HepG2 (cell line): Measurements from ENCODE around the gene CCSER2. TPM values are rescaled to one million over a fixed set of nuclear protein-coding genes. Genes with fewer than 3 reads are reported as not detected.

Source experiments
- BHLHE40 ChIP-seq: IDR thresholded peaks from 2 replicates; pipeline ENCODE4 v1.6.1; 2011; ENCODE audit warnings: low read length, improper control_type of control experiment
- IKZF5 ChIP-seq: IDR thresholded peaks from 2 replicates; pipeline ENCODE4 v1.6.1; 2018; ENCODE audit warnings: missing genetic modification reagents, mild to moderate bottlenecking, missing compliant biosample characterization
- MAF1 ChIP-seq: sonication (generic); formaldehyde crosslinking; IDR thresholded peaks from 2 replicates; pipeline ENCODE4 v1.5.0; 2020; ENCODE audit warnings: missing genetic modification reagents, borderline replicate concordance
- MTA3 ChIP-seq: sonication (generic); formaldehyde crosslinking; IDR thresholded peaks from 2 replicates; pipeline ENCODE4 v1.4.0; 2020; ENCODE audit warnings: missing genetic modification reagents
- PRDM15 ChIP-seq: sonication (generic); formaldehyde crosslinking; IDR thresholded peaks from 2 replicates; pipeline ENCODE4 v1.4.0; 2020; ENCODE audit warnings: missing genetic modification reagents
- SIX4 ChIP-seq: sonication (generic); formaldehyde crosslinking; IDR thresholded peaks from 2 replicates; pipeline ENCODE4 v1.4.0; 2020; ENCODE audit warnings: missing genetic modification reagents
- TGIF2 ChIP-seq: IDR thresholded peaks from 2 replicates; pipeline ENCODE4 v1.6.1; 2016; ENCODE audit warnings: control low read depth, missing compliant biosample characterization
- TP53 ChIP-seq: sonication (generic); formaldehyde crosslinking; conservative IDR thresholded peaks from 2 replicates; pipeline ENCODE4 v1.4.0; 2020; ENCODE audit warnings: missing genetic modification reagents
- ZFP90 ChIP-seq: sonication (generic); formaldehyde crosslinking; IDR thresholded peaks from 2 replicates; pipeline ENCODE4 v1.8.0; 2022; ENCODE audit warnings: missing genetic modification reagents, mild to moderate bottlenecking, inconsistent platforms, borderline replicate concordance
- ZMYM3 ChIP-seq: sonication (generic); formaldehyde crosslinking; IDR thresholded peaks from 2 replicates; pipeline ENCODE4 v1.5.1; 2020; ENCODE audit warnings: mild to moderate bottlenecking, missing genetic modification reagents
- ZNF160 ChIP-seq: sonication (generic); formaldehyde crosslinking; IDR thresholded peaks from 2 replicates; pipeline ENCODE4 v1.8.0; 2022; ENCODE audit warnings: mild to moderate bottlenecking, inconsistent platforms, missing genetic modification reagents
- ZNF205 ChIP-seq: IDR thresholded peaks from 2 replicates; pipeline ENCODE4 v1.6.1; 2018; ENCODE audit warnings: missing biosample characterization, missing genetic modification reagents
- ZNF609 ChIP-seq: sonication (generic); formaldehyde crosslinking; IDR thresholded peaks from 2 replicates; pipeline ENCODE4 v1.4.0; 2020; ENCODE audit warnings: mild to moderate bottlenecking, missing genetic modification reagents, borderline replicate concordance
- ZNF644 ChIP-seq: IDR thresholded peaks from 2 replicates; pipeline ENCODE4 v1.6.1; 2016; ENCODE audit warnings: low read depth
- polyA plus RNA-seq, 8 experiments: library from polyadenylated mRNA; depleted of rRNA in 3 of 8; stranded (reverse) in 7 of 8; unstranded in 1 of 8; fragments of >200 nt; fragmentation: Illumina TruSeq in 4 of 8; extraction: Trizol in 4 of 8; gene quantifications; 2 replicates each; pipeline versions ENCODE4 v1.2.1 to v1.2.3, GENCODE V29; 2011 to 2016; ENCODE audit warnings: low read depth in 4 of 8, missing spikeins in 1 of 8, mixed read lengths in 1 of 8; ENCODE audit not compliant: insufficient read depth in 1 of 8
- total RNA-seq, 5 experiments: library from RNA; depleted of rRNA; stranded (reverse); fragments of >200 nt; fragmentation: Illumina TruSeq; extraction: Trizol; gene quantifications; 2 replicates each; pipeline ENCODE4 v1.2.3, GENCODE V29; 2016; ENCODE audit warnings: low read depth in 1 of 5
- TF ChIP-seq, protein P1 (sequence below): sonication (generic); formaldehyde crosslinking; IDR thresholded peaks from 2 replicates; pipeline ENCODE4 v1.5.1; 2020; ENCODE audit warnings: mild to moderate bottlenecking, missing genetic modification reagents, moderate library complexity

Gene CCSER2
- total and polyA plus RNA-seq, 2 of the 13 experiments (the other 11 are each of a cell fraction or from before 2014, with no cell fraction given): 13.3 to 17.2 TPM

DNA sequence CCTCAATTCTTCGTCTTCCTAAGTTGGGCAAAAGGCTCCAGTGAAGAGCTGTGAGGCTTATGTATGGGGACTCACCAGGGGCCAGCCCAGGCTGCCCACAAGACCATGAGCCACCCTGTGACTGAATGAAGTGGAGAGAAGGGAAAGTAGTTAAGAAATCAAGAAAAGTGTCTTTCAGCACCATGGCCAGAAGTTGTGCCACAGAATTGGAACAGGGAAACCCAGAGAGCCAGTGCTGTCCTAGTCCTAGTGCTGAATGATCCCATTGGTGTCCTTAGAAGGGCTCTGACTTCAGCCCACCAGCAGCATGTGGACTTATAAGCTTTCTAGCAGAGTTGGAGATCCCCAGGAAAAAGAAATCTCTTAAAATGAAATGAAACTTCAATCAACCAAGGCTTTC, 37.0 kb upstream of the CCSER2 start (continued):
- TF ChIP-seq ZNF609 (CRISPR knock-in tag): no peak
- no peak for TF ChIP-seq ZFP90 (CRISPR knock-in tag)
- TF ChIP-seq ZMYM3: no peak
- 0 out of 2 replicates have a peak, but pooled peaks have one; percentile 41 for TF ChIP-seq TP53 (CRISPR knock-in tag)
- peak; percentile 53; the same call in 1 of the 2 replicates for TF ChIP-seq SIX4
- no peak for TF ChIP-seq BHLHE40
- TF ChIP-seq, protein P1, sequence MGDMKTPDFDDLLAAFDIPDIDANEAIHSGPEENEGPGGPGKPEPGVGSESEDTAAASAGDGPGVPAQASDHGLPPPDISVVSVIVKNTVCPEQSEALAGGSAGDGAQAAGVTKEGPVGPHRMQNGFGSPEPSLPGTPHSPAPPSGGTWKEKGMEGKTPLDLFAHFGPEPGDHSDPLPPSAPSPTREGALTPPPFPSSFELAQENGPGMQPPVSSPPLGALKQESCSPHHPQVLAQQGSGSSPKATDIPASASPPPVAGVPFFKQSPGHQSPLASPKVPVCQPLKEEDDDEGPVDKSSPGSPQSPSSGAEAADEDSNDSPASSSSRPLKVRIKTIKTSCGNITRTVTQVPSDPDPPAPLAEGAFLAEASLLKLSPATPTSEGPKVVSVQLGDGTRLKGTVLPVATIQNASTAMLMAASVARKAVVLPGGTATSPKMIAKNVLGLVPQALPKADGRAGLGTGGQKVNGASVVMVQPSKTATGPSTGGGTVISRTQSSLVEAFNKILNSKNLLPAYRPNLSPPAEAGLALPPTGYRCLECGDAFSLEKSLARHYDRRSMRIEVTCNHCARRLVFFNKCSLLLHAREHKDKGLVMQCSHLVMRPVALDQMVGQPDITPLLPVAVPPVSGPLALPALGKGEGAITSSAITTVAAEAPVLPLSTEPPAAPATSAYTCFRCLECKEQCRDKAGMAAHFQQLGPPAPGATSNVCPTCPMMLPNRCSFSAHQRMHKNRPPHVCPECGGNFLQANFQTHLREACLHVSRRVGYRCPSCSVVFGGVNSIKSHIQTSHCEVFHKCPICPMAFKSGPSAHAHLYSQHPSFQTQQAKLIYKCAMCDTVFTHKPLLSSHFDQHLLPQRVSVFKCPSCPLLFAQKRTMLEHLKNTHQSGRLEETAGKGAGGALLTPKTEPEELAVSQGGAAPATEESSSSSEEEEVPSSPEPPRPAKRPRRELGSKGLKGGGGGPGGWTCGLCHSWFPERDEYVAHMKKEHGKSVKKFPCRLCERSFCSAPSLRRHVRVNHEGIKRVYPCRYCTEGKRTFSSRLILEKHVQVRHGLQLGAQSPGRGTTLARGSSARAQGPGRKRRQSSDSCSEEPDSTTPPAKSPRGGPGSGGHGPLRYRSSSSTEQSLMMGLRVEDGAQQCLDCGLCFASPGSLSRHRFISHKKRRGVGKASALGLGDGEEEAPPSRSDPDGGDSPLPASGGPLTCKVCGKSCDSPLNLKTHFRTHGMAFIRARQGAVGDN (CRISPR knock-in tag): no peak
- peak; percentile 85; the same call in 1 of the 2 replicates for TF ChIP-seq TGIF2 (CRISPR knock-in tag)
- TF ChIP-seq ZNF205 (CRISPR knock-in tag): peak; percentile 79; the same call in 1 of the 2 replicates
- TF ChIP-seq ZNF644 (CRISPR knock-in tag): 0 out of 2 replicates have a peak, but pooled peaks have one; percentile 44
- no peak for TF ChIP-seq MTA3 (CRISPR knock-in tag)
- peak; percentile 24; the same call in 1 of the 2 replicates for TF ChIP-seq PRDM15 (CRISPR knock-in tag)
- TF ChIP-seq IKZF5 (CRISPR knock-in tag): peak; percentile 65; the same call in 1 of the 2 replicates
- no peak; the same call in 1 of the 2 replicates for TF ChIP-seq MAF1 (CRISPR knock-in tag)
- TF ChIP-seq ZNF160 (CRISPR knock-in tag): no peak
